ENCODE results near the gene MSMB.

MSMB gene

DNA sequence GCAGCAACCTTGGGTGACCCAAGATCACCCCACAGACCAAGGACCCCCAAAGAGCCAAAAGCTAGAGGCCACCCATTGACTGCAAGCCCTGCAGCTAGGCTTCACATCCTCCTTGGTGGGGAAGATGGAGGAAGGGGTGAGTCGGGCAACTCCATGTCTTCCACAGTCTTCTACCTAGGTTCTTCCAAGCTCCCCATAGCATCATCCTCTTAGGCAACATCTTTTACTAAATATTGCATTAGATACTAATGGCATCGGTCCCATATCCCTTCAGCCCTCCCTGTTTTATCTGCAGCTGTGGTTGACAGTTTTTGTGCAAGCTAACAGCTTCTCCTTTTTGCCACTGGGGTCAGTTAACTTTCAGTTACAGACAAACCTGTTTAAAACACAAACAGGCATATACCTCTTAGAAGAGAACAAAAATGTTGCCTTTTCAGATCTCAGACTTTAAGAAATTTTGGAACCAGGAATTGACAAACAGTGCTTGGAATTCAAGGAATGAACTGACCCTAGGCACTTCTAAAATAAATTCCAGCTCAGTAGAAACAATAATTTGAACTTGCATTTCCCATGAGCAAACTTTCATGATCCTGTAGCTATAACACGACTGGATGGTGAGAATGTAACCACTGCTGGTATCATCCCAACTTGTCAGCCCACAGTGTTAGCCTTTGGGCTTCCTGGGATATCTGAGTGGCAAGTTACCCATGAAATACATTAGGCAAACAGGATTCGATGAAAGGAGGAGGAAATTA is 33.9 kb upstream of the MSMB start:
- no peaks in the 10 kb centered on the region for H3K9me3 Mint-ChIP-seq
- H3K4me1 Mint-ChIP-seq (ENCODE audit: low read depth in 2 of 2), result peaks cover 18 to 21% of the 10 kb centered on the region in 2 donors
- DNase-seq, result no peak
- no peak overlapping the region for H3K4me3 Mint-ChIP-seq
- H3K36me3 Mint-ChIP-seq (ENCODE audit: insufficient read depth), result no peaks in the 10 kb centered on the region
- no peaks in the 10 kb centered on the region for H3K27me3 Mint-ChIP-seq
- H3K27ac Mint-ChIP-seq, result peak overlapping the region in 1 of 2 donors; percentile 15
- no peak for ATAC-seq (replicated peaks)

DNA sequence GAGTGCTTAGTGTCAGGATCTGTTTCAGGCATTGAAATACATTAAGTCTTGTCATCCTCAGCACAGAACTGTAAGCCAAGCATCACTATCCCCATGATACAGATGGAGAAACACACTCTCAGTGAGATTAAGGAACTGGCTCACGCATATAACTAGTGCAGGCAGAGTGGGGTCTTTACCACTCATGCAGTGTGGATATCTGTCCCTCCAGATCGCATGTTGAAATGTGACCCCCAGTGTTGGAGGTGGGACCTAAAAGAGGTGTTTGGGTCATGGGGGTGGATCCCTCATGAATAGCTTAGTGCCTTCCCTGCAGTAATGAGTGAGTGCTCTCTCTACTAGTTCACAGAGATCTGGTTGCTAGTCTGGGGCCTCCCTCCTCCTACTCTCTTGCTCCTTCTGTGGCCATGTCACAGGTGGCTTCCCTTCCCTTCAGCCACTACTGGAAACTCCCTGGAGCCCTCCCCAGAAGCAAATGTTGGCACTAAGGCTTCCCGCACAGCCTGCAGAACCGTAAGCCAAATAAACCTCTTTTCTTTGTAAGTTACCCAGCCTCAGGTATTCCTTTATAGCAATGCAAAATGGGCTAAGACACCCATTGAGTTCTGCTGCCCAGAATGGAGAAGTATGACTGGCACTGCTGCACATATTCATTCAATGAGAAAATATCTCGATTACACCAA is 31.8 kb upstream of the MSMB start:
- H3K4me3 Mint-ChIP-seq, result no peak overlapping the region
- H3K27me3 Mint-ChIP-seq, result no peaks in the 10 kb centered on the region
- H3K36me3 Mint-ChIP-seq (ENCODE audit: insufficient read depth), result no peaks in the 10 kb centered on the region
- peaks cover 18 to 21% of the 10 kb centered on the region in 2 donors for H3K4me1 Mint-ChIP-seq (ENCODE audit: low read depth in 2 of 2)
- DNase-seq, result no peak
- no peaks in the 10 kb centered on the region for H3K9me3 Mint-ChIP-seq
- no peak overlapping the region for H3K27ac Mint-ChIP-seq
- no peak for ATAC-seq (replicated peaks)

DNA sequence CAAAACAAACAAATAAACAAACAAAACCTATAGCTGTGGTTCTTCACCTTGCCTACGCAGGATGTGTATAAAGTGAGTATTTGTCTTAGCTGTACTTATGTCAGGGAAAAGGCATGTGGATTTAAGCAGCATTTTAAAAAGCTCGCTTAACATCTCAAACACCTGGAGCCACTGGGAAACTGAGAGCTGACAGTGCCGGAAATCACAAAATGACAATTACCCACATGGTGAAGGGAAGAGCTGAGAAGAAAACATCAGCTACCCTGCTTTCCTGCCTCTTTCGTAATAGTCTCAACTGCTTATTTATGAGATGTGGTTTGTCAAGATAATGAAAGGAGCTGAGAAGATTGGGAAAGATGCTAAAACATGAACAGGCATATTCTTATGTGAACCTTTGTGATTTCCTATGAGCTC is 31.1 kb upstream of the MSMB start:
- no peak for ATAC-seq (replicated peaks)
- DNase-seq, result no peak
- Mint-ChIP-seq H3K4me3 (no peak overlapping the region), H3K4me1 (ENCODE audit: low read depth in 2 of 2) (peaks cover 18 to 19% of the 10 kb centered on the region in 2 donors), H3K36me3 (ENCODE audit: insufficient read depth) (no peaks in the 10 kb centered on the region), H3K9me3 (no peaks in the 10 kb centered on the region), H3K27ac (peak overlapping the region in 1 of 2 donors; percentile 60), H3K27me3 (no peaks in the 10 kb centered on the region)

DNA sequence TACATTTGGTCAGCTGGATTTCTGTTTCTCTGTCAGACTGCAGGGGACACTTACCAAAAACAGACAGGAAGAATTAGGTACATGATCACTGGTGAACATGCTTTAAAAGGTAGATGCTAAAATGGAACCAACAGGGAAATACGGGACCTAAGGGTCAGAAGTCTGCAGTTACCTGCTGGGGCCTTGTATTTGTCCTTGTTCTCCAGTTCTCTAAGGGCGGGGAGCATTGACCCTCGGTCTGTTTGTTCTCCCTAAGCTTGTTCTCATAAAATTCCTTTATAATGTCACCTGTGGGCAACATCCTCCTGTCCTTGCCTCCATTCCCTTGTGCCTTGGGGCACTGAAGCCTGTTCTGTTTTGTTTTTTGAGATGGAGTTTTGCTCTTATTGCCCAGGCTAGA is 29.8 kb upstream of the MSMB start:
- H3K36me3 Mint-ChIP-seq (ENCODE audit: insufficient read depth), result no peaks in the 10 kb centered on the region
- no peak for DNase-seq
- no peaks in the 10 kb centered on the region for H3K9me3 Mint-ChIP-seq
- no peak overlapping the region for H3K4me3 Mint-ChIP-seq
- no peak for ATAC-seq (replicated peaks)
- H3K27me3 Mint-ChIP-seq, result no peaks in the 10 kb centered on the region
- no peak overlapping the region for H3K27ac Mint-ChIP-seq
- H3K4me1 Mint-ChIP-seq (ENCODE audit: low read depth in 2 of 2), result peaks cover 14 to 15% of the 10 kb centered on the region in 2 donors

DNA sequence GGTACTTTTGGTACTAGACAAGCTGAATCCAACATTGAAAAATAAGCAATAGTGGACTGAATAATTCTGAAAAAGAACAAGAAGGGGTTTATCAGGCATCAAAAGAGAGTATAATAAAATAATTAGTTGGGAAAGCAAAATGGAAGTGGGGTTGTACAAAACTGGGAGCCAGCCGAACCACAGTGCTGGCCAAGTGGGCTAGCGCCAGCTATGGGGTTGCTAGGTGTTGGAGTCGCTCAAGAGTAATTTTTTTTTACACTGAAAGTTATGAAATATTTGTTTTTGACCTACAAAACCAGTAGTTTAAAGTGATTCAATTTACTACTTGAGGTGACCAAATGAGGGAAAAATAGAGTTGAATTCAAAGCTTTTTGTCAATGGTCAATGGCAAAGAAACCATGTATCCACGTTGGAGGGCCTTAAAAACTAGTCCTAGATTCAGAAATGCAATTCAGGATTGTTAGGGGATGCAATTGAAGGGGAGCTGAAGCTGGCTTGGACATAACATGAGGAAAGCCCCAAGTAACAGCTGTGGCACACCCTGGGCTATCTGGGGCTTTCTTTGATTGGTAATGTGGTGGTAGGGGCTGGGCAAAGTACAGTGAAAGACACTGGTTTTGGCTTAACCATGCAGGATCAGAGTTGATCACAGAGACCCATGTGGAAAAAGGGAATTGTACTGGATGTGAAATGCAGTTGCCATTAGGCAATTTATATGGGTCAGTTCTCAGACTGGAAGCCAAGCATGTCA is 28.3 kb upstream of the MSMB start:
- DNase-seq (no peak), ATAC-seq (replicated peaks) (no peak)
- no peak overlapping the region for H3K4me3 Mint-ChIP-seq
- peak overlapping the region in 1 of 2 donors; percentile 29 for H3K27ac Mint-ChIP-seq
- H3K36me3 Mint-ChIP-seq (ENCODE audit: insufficient read depth), result no peaks in the 10 kb centered on the region
- H3K4me1 Mint-ChIP-seq (ENCODE audit: low read depth in 2 of 2), result peaks cover 6 to 12% of the 10 kb centered on the region in 2 donors
- no peaks in the 10 kb centered on the region for H3K9me3 Mint-ChIP-seq
- H3K27me3 Mint-ChIP-seq, result no peaks in the 10 kb centered on the region

DNA sequence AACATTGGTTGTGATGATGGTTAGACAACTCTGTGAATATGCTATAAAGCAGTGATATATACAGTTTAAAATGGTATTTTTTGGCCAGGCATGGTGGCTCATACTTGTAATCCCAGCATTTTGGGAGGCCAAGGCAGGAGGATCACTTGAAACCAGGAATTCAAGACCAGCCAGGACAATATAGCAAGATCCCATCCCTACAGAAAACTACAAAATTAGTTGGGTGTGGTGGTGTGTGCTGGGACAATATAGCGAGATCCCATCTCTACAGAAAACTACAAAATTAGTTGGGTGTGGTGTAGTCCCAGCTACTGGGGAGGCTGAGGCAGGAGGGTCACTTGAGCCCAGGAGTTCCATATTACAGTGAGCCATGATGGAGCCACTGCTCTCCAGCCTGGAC is 27.5 kb upstream of the MSMB start:
- Mint-ChIP-seq H3K9me3 (no peaks in the 10 kb centered on the region), H3K4me3 (no peak overlapping the region), H3K27me3 (no peaks in the 10 kb centered on the region)

DNA sequence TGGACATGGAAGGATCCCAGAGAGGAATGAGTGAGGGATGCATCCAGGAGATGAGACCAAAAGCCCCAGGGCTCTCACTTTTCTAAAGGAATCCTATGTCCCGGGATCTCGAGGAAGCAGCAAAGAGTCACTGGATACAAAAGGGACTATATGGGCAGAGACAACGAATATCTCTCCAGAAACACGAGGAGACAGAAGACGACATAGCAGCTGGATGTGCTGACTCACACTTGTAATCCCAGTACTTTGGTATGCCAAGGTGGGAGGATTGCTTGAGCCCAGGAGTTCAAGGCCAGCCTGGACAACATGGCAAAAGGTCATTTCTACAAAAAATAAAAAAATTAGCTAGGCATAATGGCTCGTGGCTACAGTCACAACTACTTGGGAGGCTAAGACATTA is 24.7 kb upstream of the MSMB start:
- H3K27ac Mint-ChIP-seq, result no peak overlapping the region
- H3K4me3 Mint-ChIP-seq, result no peak overlapping the region
- DNase-seq (no peak), ATAC-seq (replicated peaks) (no peak)
- no peaks in the 10 kb centered on the region for H3K27me3 Mint-ChIP-seq
- H3K9me3 Mint-ChIP-seq, result no peaks in the 10 kb centered on the region
- H3K36me3 Mint-ChIP-seq (ENCODE audit: insufficient read depth), result no peaks in the 10 kb centered on the region
- peaks cover 0 to 2% of the 10 kb centered on the region in 2 donors for H3K4me1 Mint-ChIP-seq (ENCODE audit: low read depth in 2 of 2)

More for the DNA sequence above, 27.5 kb upstream of the MSMB start:
- Mint-ChIP-seq H3K27ac (no peak overlapping the region), H3K36me3 (ENCODE audit: insufficient read depth) (no peaks in the 10 kb centered on the region), H3K4me1 (ENCODE audit: low read depth in 2 of 2) (peaks cover 6 to 12% of the 10 kb centered on the region in 2 donors)
- ATAC-seq (replicated peaks), result no peak
- DNase-seq, result no peak

DNA sequence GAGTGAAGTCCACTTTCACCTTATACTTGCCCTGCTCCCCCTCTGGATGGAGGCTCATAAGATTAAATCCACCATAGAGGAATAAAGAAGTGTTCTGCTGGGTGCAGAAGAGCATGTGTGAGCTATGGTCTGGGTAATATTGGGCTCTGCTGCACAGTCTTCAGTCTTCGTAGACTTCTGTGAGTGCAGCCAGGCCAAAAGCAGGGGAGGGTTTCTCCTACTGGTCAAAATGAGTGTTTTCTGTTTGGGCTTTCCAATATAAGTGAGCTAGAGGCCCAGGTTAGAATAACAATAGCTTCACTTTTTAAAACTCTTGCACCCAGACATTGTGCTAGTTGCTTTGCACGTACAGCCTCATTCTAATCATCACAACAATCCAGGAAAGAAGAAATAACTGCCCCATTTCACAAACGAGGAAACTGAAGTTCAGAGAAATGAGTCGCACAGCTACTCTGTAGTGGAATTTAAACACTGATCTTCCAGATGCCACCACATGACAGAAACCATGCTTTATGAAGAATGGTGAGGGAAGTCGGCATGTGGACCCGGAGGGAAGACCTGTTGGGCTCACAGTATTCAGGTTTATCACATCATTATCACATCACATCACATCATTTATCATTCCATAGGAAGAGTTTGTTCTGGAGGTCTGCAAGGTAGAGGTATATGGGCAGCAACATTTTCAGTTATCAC is 23.8 kb upstream of the MSMB start:
- Mint-ChIP-seq H3K9me3 (no peaks in the 10 kb centered on the region), H3K27ac (no peak overlapping the region), H3K4me1 (ENCODE audit: low read depth in 2 of 2) (peaks cover 0 to 2% of the 10 kb centered on the region in 2 donors), H3K27me3 (no peaks in the 10 kb centered on the region), H3K4me3 (no peak overlapping the region), H3K36me3 (ENCODE audit: insufficient read depth) (no peaks in the 10 kb centered on the region)
- no peak for DNase-seq
- no peak for ATAC-seq (replicated peaks)

DNA sequence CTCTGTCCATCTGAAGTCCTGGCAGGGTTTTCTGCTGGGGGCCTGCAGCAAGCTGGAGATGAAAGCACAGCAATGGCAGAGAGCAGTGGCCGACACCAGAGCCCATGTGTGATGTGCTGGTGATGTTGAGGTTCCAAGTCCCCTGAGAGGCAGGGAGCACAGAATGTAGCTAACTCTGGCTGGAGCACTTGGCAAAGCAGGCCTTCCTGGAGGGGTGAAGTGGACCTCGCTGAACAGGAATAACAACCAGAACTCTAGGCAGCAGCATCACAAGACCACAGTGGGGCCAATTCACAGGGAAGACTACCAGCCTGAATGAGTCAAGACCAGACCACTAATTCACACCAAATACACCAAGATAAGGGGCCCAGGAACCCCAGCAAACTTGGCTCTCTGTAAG is 22.8 kb upstream of the MSMB start:
- DNase-seq (no peak), ATAC-seq (replicated peaks) (no peak)
- Mint-ChIP-seq H3K9me3 (no peaks in the 10 kb centered on the region), H3K36me3 (ENCODE audit: insufficient read depth) (no peaks in the 10 kb centered on the region), H3K27me3 (no peaks in the 10 kb centered on the region), H3K4me3 (no peak overlapping the region), H3K27ac (no peak overlapping the region), H3K4me1 (ENCODE audit: low read depth in 2 of 2) (peaks cover 0 to 2% of the 10 kb centered on the region in 2 donors)

DNA sequence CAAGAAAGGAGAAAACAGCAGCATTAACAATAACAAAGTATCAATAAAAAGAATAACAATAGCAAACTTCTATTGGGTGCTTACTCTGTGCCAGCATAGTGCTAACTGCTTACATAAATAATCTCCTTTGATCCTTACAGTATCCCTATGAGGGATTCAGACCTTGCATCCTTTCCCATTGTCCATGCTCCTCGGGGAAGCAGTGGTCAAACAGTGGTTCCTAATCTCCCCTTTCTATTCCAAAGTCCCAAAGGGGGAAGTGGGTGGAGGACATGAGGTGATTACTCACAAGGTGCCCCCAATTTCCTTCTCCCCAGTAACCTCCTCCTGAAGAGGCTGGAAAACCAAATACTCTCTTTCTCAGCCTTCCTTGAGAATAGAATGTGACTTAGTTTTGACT is 22.0 kb upstream of the MSMB start:
- H3K4me3 Mint-ChIP-seq, result no peak overlapping the region
- DNase-seq, result no peak
- H3K4me1 Mint-ChIP-seq (ENCODE audit: low read depth in 2 of 2), result peaks cover 0 to 2% of the 10 kb centered on the region in 2 donors
- ATAC-seq (replicated peaks), result no peak
- H3K27ac Mint-ChIP-seq, result no peak overlapping the region
- H3K27me3 Mint-ChIP-seq, result peaks cover 2 to 3% of the 10 kb centered on the region in 2 donors
- no peaks in the 10 kb centered on the region for H3K36me3 Mint-ChIP-seq (ENCODE audit: insufficient read depth)
- H3K9me3 Mint-ChIP-seq, result no peaks in the 10 kb centered on the region

DNA sequence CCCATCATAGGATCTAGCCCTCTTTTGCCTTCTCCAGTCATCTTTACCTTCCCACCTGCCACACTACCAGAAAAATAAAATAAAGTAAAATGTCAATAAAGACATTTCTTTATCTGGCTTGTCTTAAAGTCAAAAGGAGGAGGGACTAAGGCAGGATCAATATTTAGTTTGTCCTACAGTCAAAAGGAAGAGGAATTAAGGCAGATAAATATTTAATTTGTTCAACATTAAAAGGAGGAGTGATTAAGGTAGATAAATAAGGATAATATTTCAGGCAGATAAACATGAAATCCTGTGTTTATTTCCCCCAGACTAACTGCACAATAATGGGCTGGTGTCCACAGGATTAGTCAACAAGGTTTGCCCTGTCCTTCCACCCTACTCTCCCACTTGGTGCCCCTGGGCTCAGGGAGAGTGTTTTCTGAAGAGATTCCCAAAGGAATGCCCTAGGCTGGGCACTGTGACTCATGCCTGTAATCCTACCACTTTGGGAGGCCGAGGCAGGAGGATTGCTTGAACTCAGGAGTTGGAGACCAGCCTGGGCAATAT is 18.3 kb upstream of the MSMB start:
- ATAC-seq (replicated peaks) (no peak), DNase-seq (no peak)
- Mint-ChIP-seq H3K9me3 (no peaks in the 10 kb centered on the region), H3K4me3 (no peak overlapping the region), H3K36me3 (ENCODE audit: insufficient read depth) (no peaks in the 10 kb centered on the region), H3K4me1 (ENCODE audit: low read depth in 2 of 2) (no peaks in the 10 kb centered on the region), H3K27me3 (peaks cover 6 to 13% of the 10 kb centered on the region in 2 donors), H3K27ac (no peak overlapping the region)

DNA sequence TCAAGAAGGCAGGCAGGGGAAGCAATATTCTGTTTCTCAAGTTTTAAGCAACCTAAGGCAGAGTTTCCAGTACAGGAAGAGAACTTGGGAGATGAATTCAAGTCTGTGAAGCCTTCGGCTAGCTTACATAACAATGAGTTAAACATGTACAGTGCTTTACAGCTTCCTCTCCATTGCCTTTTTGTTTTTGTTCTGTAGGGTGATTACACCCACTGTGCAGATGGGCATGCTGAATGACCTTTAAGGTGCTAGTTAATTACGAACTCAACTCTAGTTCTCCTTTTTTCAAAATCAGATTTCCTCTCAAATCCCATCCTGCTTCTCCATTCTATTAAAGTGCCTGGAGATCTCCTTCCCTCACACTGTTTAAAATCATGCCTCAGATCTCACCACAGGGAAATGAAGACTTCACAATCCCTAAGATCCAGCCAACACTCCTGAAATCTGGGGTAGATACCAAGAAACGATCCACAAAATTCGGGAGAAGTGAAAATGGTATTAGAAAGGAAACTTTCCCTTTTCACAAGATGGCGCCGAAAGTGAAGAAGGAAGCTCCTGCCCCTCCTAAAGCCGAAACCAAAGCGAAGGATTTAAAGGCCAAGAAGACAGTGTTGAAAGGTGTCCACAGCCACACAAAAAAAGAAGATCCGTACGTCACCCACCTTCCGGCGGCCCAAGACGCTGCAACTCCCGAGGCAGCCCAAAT is 16.8 kb upstream of the MSMB start:
- Mint-ChIP-seq H3K27me3 (peaks cover 6 to 13% of the 10 kb centered on the region in 2 donors), H3K27ac (no peak overlapping the region), H3K9me3 (no peaks in the 10 kb centered on the region), H3K4me3 (no peak overlapping the region), H3K36me3 (ENCODE audit: insufficient read depth) (no peaks in the 10 kb centered on the region), H3K4me1 (ENCODE audit: low read depth in 2 of 2) (no peaks in the 10 kb centered on the region)
- no peak for ATAC-seq (replicated peaks)
- no peak for DNase-seq

All from effector memory CD8-positive, alpha-beta T cell (primary cell).